ENCODE measurements around the gene PLEK2.
A peak's percentile ranks its signal among the peaks of the same experiment; 100 is the strongest.

Gene PLEK2

GRCh38 chr14:67389811-67390534 is 22.0 kb downstream of the PLEK2 start:
- H3K9me3 ChIP-seq (ENCODE audit: severe bottlenecking) = no peaks in the 10 kb centered on the region
- no peak overlapping the region for H3K27ac ChIP-seq (ENCODE audit: poor library complexity, severe bottlenecking)
- ATAC-seq (ENCODE audit: low read depth) = no peak
- no peaks in the 10 kb centered on the region for H3K27me3 ChIP-seq (ENCODE audit: insufficient read depth, poor library complexity, severe bottlenecking)
- H3K36me3 ChIP-seq (ENCODE audit: low read depth) = peaks cover 100% of the 10 kb centered on the region
- no peak for DNase-seq (ENCODE audit: low spot score)
- H3K4me3 ChIP-seq (ENCODE audit: severe bottlenecking) = no peak overlapping the region
- no peak for TF ChIP-seq CTCF (IDR thresholded peaks at IDR 0.05; ENCODE audit: poor library complexity, severe bottlenecking)
- peaks cover 12% of the 10 kb centered on the region for H3K4me1 ChIP-seq (ENCODE audit: insufficient read depth, poor library complexity, severe bottlenecking)

DNA sequence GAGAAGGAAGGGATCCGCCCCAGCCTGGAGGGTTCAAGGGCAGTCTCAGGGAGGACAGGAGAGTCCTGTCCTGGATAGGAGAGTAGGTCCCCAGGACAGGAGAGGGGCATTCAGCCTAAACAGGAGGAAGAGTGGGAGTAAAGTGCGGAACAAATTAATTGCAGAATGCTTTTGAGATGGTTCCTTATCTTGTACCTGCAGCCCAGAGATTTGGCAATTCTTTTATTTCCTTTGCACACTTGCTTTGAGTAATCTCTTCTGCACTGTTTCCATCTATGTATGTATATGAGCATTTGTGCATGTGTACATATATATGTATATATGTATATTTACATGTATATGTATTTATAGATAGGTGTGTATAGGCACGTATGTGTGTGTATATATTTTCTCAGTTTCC is 22.7 kb downstream of the PLEK2 start:
- Histone ChIP-seq H3K27ac (ENCODE audit: poor library complexity, severe bottlenecking) (no peak overlapping the region), H3K27me3 (ENCODE audit: insufficient read depth, poor library complexity, severe bottlenecking) (no peaks in the 10 kb centered on the region), H3K9me3 (ENCODE audit: severe bottlenecking) (no peaks in the 10 kb centered on the region), H3K4me3 (ENCODE audit: severe bottlenecking) (no peak overlapping the region), H3K4me1 (ENCODE audit: insufficient read depth, poor library complexity, severe bottlenecking) (peaks cover 12% of the 10 kb centered on the region), H3K36me3 (ENCODE audit: low read depth) (peaks cover 100% of the 10 kb centered on the region)
- ATAC-seq (ENCODE audit: low read depth) (no peak), DNase-seq (ENCODE audit: low spot score) (no peak)
- TF ChIP-seq CTCF (IDR thresholded peaks at IDR 0.05; ENCODE audit: poor library complexity, severe bottlenecking) = no peak

- H3K27me3 ChIP-seq (ENCODE audit: insufficient read depth, poor library complexity, severe bottlenecking) = no peaks in the 10 kb centered on the region
- ATAC-seq (ENCODE audit: low read depth) (peak; percentile 33; the same call in 2 of the 3 replicates), DNase-seq (ENCODE audit: low spot score) (no peak)
- H3K27ac ChIP-seq (ENCODE audit: poor library complexity, severe bottlenecking) = peak overlapping the region; percentile 29
- H3K9me3 ChIP-seq (ENCODE audit: severe bottlenecking) = no peaks in the 10 kb centered on the region
- no peak for TF ChIP-seq CTCF (IDR thresholded peaks at IDR 0.05; ENCODE audit: poor library complexity, severe bottlenecking)
- H3K36me3 ChIP-seq (ENCODE audit: low read depth) = peaks cover 100% of the 10 kb centered on the region
- peaks cover 12% of the 10 kb centered on the region for H3K4me1 ChIP-seq (ENCODE audit: insufficient read depth, poor library complexity, severe bottlenecking)
- H3K4me3 ChIP-seq (ENCODE audit: severe bottlenecking) = no peak overlapping the region
Measured at GRCh38 chr14:67387195-67387594, 24.8 kb downstream of the PLEK2 start.

GRCh38 chr14:67385618-67386017 is 26.3 kb downstream of the PLEK2 start:
- ATAC-seq (ENCODE audit: low read depth) = peak; percentile 59
- Histone ChIP-seq H3K27ac (ENCODE audit: poor library complexity, severe bottlenecking) (peak overlapping the region; percentile 29), H3K36me3 (ENCODE audit: low read depth) (peaks cover 100% of the 10 kb centered on the region)

More at GRCh38 chr14:67385618-67386017, 26.3 kb downstream of the PLEK2 start:
- Histone ChIP-seq H3K9me3 (ENCODE audit: severe bottlenecking) (no peaks in the 10 kb centered on the region), H3K4me1 (ENCODE audit: insufficient read depth, poor library complexity, severe bottlenecking) (peaks cover 12% of the 10 kb centered on the region), H3K27me3 (ENCODE audit: insufficient read depth, poor library complexity, severe bottlenecking) (no peaks in the 10 kb centered on the region), H3K4me3 (ENCODE audit: severe bottlenecking) (no peak overlapping the region)
- no peak for DNase-seq (ENCODE audit: low spot score)
- TF ChIP-seq CTCF (IDR thresholded peaks at IDR 0.05; ENCODE audit: poor library complexity, severe bottlenecking) = no peak

Data from RWPE2 (cell line).